Lower leg skin (tissue), 4 donors: ENCODE measurements around the gene LGALS7. TPM values are rescaled to one million over a fixed set of nuclear protein-coding genes. Genes with fewer than 3 reads are reported as not detected.
"Not testable (repeated sequence)": the region's sequence is repeated elsewhere in the genome, so short reads cannot be mapped to it uniquely, and the experiment has no call there.

Source experiments
- DNase-seq, 2 donors: peaks; one replicate each; pipeline ENCODE4 v3.0.0-alpha.2; 2019; ENCODE audit warnings: low spot score in 2 of 2
- H3K4me3 ChIP-seq: fragments of 200-600 bp; sonication (generic); 2 replicates; pipeline ENCODE4 v1.5.1; 2017; ENCODE audit warnings: mild to moderate bottlenecking, low read depth; ENCODE audit not compliant: poor library complexity, severe bottlenecking
- POLR2A ChIP-seq, 2 donors: fragments of 450-650 bp; IDR thresholded peaks; one replicate each; pipeline ENCODE4 v1.6.1; 2016 to 2017; ENCODE audit warnings: antibody characterized with exemption in 2 of 2, mild to moderate bottlenecking in 1 of 2, moderate library complexity in 1 of 2
- WGBS, 2 donors: methylation state at CpG; one replicate each; pipeline ENCODE4 v1.1.5; 2018; 5-methylcytosine and 5-hydroxymethylcytosine counted together
- intact Hi-C: fragments of 100-400 bp; cut with DNase I; formaldehyde crosslinking; loops from one replicate; pipeline ENCODE4 v1.15.0; 2023; ENCODE audit warnings: low total_unique reads
- total RNA-seq, 4 donors: library from RNA; depleted of rRNA; stranded (reverse); fragments of >200 nt; gene quantifications; one replicate each; pipeline ENCODE4 v1.1.0, GENCODE V29; 2016
- TF ChIP-seq, protein P1 (sequence below), 3 donors: fragments of 450-650 bp; IDR thresholded peaks; one replicate each; pipeline ENCODE4 v1.5.1; 2016; ENCODE audit warnings: antibody characterized with exemption in 3 of 3, mild to moderate bottlenecking in 3 of 3, moderate library complexity in 2 of 3

LGALS7 gene
- total RNA-seq, 4 donors from 2014 or later, result 36.0 to 1,062 (median 348) TPM

DNA sequence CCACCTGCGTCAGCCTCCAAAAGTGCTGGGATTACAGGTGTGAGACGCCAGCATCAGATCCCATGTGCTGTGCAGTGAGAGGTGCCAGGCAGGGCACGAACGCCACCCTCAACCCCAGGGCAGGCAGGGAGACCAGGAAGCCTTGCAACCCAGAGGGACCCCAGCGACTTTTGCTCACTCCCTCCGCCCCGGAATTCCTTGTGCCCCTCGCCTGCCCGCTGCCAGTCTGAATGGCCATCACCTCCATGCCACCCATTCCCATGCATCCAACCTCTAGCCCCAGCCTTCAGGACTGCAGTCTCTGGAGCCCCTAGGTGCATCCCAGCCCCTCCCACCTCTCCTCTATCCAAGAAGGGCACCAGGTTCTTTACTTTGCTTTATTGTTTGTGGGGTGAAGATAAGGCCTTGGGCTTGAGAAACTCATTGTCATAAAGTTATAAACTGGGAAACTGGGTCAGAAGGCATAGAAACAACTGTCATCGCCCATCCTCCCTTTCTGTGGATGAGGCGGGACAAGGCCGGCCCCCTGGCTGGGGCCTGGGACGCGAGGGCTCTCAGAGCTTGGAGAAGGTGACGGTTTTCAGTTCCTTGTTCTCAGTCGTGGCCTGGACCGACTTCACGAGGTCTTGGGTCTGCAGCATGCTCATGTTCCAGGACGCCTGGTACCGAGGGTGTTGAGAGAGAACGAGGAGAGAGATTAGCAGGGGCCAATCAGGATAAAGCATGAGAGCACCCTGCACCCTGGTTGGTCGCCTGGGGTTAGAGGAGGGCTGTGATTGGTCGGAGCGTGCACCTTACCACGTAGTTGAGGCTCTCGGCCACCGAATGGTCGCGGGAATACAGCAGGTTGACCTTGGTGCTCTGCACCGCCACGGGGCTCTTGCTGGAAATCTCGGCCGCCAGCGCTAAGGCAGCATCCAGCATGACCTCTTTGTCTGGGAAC is 42.0 kb upstream of the LGALS7 start:
- no peak for TF ChIP-seq POLR2A (IDR thresholded peaks at IDR 0.05)
- TF ChIP-seq, protein P1, sequence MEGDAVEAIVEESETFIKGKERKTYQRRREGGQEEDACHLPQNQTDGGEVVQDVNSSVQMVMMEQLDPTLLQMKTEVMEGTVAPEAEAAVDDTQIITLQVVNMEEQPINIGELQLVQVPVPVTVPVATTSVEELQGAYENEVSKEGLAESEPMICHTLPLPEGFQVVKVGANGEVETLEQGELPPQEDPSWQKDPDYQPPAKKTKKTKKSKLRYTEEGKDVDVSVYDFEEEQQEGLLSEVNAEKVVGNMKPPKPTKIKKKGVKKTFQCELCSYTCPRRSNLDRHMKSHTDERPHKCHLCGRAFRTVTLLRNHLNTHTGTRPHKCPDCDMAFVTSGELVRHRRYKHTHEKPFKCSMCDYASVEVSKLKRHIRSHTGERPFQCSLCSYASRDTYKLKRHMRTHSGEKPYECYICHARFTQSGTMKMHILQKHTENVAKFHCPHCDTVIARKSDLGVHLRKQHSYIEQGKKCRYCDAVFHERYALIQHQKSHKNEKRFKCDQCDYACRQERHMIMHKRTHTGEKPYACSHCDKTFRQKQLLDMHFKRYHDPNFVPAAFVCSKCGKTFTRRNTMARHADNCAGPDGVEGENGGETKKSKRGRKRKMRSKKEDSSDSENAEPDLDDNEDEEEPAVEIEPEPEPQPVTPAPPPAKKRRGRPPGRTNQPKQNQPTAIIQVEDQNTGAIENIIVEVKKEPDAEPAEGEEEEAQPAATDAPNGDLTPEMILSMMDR (IDR thresholded peaks at IDR 0.05), result no peak
- H3K4me3 ChIP-seq, result no peak overlapping the region
- intact Hi-C loops, result no loop called here
- DNase-seq, result no peak
- WGBS, 2 donors, result 88 to 90% methylated on average over 34 of the region's 34 CpGs

DNA sequence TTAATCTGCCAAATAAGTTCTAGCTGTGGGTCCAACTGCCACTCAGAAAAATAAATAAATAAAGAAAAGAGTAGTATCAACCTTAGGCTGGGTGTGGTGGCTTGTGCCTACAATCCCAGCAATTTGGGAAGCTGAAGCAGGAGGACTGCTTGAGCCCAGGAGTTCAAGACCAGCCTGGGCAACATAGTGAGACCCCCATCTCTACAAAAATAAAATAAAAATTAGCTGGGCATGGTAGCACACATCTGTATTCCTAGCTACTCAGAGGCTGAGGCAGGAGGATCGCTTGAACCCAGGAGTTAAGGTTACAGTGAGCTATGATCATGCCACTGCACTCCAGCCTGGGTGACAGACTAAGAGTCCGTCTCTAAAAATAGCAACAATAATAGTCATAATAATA is 40.6 kb upstream of the LGALS7 start:
- H3K4me3 ChIP-seq, DNase-seq, intact Hi-C loops: not testable (repeated sequence)
- WGBS, 2 donors, result 84% methylated on average over 2 of the region's 2 CpGs

DNA sequence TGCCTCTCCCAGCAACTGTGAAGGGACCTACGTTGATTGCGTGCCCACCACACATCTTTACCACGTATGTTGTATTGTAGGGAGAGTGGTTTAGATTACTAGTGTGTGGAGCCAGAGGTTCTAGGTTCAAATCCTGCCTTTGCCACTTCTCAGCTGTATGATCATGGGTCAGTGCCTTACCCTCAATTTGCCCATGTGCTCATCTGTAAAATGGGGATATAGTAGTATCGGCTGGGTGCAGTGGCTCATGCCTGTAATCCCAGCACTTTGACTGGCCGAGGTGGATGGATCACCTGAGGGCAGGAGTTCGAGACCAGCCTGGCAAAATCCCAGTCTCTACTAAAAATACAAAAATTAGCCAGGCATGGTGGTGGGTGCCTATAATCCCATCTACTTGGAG is 40.0 kb upstream of the LGALS7 start:
- no peak for DNase-seq
- TF ChIP-seq POLR2A (IDR thresholded peaks at IDR 0.05), result no peak
- TF ChIP-seq, protein P1 (IDR thresholded peaks at IDR 0.05), result no peak
- no peak overlapping the region for H3K4me3 ChIP-seq
- intact Hi-C loops, result no loop called here
- WGBS, 2 donors, result 92% methylated on average over 6 of the region's 6 CpGs

DNA sequence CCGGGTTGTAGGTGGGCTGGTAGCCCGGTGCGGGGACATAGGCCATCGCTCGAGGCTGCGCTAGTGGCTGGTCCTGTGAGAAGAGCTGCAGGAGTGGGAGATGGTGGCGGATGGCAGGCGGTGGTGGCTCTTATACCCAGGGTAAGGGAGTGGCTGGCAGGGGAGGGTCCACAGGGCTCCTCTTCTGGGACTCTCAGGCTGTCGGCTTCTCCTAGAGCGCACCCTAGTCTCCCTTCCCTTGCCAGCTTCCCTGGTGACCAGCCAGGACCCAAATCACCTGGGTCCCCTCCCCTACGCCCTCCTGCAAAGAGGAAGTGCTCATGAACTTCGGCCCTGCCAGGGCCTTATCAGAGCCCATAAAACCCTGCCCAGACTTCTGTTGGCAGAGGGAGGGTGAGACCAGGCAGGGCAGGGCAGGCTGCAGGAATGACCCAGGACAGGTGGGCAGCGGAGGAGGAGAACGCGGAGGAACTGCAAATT is 39.6 kb upstream of the LGALS7 start, which contains the start of gene LGALS4:
Gene LGALS4 (minus strand): TSS at position 105 of the 480 bp plus-strand sequence. CDS start 59 bp downstream, at position 46.
- WGBS, 2 donors, result 82 to 84% methylated on average over 15 of the region's 15 CpGs
- H3K4me3 ChIP-seq, result no peak within 1 kb of the TSS
- intact Hi-C loops, result no loop called here
- no peak for DNase-seq
- TF ChIP-seq, protein P1 (IDR thresholded peaks at IDR 0.05), result no peak
- no peak for TF ChIP-seq POLR2A (IDR thresholded peaks at IDR 0.05)

DNA sequence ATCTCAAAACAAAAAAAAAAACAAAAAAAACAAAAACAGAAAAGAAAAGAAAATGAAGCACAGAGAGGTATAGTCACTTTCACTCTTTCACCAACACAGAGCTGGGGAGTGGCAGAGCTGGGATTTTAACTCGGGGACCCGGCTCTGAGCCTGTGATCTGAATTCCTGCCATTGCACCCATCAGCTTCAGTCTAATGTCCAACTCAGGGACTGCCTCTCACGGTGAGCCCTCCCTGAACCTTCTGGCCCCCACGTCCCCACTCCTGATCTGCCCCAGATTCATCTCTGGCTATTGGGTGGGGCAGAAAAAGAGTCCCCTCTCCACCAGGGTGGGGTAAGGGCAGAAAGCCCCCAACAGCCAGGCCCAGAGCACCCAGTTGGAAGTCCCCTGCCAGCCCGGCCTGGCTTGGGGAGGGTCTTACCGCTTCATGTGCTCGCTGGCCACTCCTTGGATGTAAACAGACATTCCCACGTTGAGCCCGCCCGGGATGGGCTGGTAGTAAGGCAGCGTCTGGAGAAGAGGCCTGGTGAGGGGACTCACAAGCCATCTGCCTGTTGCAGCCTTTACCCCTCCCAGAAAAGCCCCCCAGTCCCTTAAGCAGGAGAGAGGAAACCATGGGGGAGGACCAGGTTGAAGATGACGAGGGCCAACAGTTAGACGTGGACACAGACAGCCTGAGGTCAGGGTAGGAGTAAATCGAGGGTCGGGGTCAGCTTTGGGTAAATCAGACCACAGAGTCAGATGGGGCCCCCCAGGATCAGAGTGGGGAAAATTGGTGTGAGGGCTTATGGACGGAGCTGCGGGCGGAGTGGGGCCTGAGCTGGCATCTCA is 38.9 kb upstream of the LGALS7 start:
- TF ChIP-seq, protein P1 (IDR thresholded peaks at IDR 0.05), result no peak
- no peak for TF ChIP-seq POLR2A (IDR thresholded peaks at IDR 0.05)
- intact Hi-C loops, result no loop called here
- H3K4me3 ChIP-seq, result no peak overlapping the region
- DNase-seq, result no peak
- WGBS, 2 donors, result 80 to 88% methylated on average over 18 of the region's 18 CpGs
